ENCODE results near the gene DCTN3. TPM values are rescaled to one million over a fixed set of nuclear protein-coding genes. Genes with fewer than 3 reads are reported as not detected.
A peak's percentile ranks its signal among the peaks of the same experiment; 100 is the strongest.

The DCTN3 gene
- total RNA-seq, 1 donor from 2014 or later: 79.3 TPM

DNA sequence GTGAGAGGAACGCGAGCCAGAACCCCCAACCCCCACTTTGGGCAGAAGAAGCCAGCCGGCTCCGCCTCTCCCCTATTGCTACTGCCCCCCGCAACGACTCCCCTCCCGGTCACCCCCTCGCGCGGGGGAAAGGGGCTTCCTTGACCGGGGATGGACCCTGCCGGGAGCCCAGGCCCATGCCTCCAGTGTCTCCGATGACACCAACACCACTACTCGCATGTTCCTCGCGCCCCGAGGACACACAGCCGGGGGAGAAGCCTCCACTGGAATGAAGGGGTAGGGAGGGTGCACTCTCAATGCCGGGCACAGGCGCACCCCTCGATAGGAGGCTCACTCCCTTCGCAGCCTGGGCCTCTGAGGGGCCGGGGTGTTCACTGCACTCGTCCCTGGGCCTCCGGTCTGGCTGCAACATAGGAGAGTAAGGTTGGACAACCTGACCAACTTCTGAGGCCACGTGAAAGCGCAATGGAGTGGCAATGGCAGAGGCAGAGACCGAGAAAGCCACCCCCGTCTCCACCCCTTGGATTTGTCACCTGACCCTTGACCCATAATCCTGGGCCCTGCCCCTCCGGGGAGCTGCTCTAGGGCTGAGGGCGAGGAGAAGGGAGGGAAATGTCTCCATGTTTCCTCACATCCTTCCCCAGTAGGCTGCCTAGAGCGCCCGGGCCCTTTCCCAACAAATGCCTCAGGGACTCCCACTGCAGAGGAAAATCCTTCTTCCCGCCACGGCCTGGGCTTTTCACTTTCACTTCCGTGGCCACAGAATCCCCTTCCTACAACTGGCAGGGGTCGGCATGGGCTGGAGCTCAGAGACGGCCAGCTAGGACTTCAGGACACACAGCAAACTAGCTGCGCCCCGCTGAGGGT lies 29.7 kb downstream of the DCTN3 start:
- no peak for DNase-seq (ENCODE audit: low read depth)

DNA sequence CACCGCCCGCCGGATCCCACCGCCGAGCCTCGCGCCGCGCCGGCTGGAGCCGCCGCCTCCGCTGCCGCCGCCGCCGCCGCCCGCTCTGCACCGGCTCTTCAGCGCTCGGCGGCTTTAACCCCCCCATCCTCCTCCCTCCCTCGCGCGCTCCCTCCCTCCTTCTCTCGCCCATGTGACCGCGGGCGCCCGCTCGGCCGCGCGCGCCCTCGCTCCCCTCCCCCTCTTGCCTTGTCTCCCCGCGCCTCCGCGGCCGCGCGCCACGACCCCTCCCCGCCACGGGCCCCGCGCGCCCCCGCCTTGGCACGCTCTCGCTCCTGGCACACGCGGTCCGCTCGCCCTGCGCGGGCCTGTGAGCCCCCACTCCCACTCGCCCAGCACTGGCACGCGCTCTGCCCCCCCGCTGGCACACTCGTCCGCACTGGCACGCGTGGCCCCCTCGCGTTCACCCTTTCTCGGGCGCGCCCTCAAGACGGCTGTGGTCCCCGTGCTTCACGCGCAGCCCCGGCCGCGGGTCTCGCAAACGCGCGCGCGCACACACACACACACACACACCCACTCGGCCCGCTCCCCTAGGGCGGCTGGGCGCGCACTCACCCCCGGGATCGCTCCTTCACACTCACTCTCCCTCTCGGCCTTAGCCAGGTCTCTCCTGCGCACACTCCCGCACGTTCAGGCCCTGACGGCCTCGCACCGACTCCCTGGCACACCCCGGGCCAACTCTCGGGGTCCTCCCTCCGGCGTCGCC lies 30.5 kb downstream of the DCTN3 start, which contains the start of gene CNTFR:
TSS of gene CNTFR (minus strand) at position 89 of the 745 bp plus-strand sequence. CDS start 20,743 bp downstream, outside the sequence.
- DNase-seq (ENCODE audit: low read depth): no peak

DNA sequence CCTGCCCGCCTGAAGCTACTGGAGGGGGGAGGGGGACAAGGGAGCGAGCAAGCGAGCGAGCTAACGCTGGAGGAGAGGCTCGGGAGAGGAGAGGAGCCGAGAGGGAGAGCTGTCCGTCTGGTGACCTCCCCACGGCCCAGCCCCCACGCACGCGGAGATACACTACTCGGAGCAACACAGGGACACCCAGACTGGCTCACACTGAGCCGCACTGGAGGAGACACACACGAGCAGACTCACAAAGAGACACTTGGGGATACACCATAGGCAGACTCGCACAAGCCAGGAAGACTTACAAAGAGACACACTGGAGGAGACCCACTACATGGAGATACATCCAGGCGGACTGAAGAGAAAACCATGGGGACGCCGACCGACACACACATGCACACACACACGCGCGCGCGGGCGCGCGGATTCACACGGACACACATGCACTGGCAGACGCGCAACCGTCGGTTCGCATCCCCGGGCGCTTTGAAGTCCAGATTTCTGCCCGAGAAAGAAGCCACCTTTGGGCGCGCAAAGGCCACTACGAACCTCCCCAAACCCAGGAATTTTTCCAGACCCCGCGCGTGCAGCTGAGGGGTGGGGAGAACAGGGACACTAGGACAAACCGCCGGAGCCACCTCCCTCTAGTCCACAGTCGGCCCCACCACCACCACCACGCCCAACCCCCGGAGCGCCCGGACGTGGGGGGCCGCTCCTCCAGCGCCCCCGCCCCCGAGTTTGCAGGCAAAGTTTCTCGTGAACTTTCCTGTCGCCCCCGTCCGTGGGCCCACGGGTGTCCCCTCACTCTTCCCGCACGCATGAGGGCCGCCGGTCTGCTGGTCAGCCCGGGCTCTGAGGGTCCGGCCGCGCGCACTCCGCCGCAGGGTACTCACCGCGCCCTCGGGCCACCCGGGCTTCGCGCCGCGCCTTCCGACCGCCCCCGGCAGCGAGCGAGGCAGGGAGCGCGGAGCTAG lies 31.3 kb downstream of the DCTN3 start:
- no peak for DNase-seq (ENCODE audit: low read depth)

DNA sequence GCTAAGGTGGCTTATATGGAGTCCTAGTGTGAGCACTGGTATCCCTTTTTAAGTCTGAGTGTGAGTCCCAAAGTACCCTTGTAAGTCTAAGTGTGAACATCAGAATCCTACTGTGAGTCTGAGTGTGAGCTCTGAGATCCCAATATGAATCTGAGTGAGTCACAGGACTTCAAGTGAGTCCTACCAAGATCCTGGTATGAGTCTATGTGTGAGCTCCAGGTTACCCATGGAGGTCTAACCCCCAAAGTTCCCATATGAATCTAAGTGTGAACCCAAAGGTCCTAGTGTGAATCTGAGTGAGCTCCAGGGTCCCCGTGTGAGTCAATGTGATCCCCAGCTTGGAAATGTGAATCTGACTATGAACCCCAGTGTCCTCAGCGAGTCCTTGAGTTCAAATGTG lies 33.0 kb downstream of the DCTN3 start:
- no peak for DNase-seq (ENCODE audit: low read depth)

DNA sequence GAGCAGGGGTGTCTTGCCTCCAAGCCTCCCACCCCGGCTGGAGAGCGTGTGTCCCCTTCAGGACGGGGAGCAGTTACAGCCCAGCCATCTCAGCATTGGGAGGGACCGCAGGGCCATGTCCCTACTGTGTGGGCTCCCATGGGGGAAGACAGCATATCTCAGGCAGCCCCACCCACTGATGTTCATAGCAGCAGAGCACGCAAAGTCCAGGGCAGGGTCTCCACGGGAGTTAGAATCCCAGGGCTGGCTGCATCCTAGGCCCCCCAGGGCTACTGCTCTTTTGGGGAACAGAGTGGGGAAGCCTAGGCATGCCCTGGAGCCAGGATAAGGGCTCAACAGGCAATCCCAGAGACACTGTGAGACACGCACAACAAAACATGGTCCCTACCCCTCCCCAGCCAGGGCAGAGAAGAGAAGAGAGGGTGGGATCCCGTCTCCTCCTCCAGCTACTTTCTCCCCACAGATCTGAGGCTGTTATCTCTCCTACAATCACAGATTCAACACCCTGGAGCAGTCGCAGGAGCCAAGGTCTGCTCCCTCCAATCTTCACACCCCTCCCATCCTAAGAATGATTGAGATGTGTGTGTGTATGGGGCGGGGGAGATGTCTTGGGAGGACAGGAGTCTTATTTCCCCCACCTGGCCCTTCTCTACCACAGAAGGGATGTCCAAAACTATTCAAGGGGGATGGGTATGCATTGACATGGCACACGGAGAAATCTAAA lies 34.2 kb downstream of the DCTN3 start:
- no peak for DNase-seq (ENCODE audit: low read depth)

DNA sequence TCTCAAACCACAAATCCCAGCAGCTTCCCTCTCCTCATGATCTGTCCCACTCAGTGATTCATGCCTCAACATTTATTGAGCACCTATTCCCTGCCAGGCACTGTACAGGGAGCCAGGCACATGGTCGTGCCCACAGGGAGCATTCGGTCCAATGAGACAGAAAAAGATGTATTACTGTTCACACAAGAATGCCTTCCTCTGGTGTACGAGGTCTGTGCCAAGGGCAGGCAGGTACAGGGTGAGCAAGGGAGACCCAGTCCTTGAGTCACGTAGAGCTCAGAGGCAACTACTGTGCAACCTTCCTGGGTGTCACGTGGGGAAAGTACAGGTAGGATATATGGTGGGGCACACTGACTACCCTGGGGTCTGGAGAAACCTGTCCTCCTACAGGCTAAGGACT lies 35.3 kb downstream of the DCTN3 start:
- DNase-seq (ENCODE audit: low read depth): no peak

DNA sequence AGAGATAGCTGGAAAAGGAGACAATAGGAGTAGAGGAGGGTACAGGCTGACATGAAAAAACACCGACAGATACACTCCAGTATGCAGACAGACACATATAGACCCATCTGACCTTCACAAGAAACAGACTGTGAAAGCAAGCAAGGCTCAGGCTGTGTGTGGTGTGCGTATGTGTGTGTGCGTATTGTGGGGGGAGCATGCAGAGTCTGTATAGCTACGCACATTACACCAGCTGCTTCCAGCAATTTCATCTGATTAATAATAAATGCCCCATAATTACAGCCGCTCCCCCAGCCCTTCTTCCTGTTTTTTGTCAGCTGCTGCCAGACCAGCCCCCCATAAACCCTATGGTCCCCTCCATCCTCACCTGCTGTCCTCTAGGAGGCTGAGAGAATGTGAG lies 37.5 kb downstream of the DCTN3 start:
- no peak for DNase-seq (ENCODE audit: low read depth)

DNA sequence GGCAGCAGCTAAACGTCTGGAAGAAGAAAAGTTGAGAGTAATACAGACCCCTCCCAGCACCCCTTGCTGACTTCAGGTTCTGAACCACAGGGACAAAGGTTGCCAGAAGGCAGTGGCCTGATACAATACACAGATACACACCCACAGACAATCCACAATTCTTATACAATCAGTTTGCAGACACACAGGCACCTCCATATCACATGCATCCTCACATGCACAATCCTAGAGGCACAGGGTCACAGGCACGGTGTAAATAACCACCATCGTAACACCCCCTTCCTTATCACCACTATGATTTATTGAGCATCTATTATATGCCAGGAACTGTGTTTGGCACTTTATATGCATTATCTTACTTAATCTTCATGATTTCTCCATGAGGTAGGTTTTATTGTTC lies 39.0 kb downstream of the DCTN3 start:
- no peak for DNase-seq (ENCODE audit: low read depth)

DNA sequence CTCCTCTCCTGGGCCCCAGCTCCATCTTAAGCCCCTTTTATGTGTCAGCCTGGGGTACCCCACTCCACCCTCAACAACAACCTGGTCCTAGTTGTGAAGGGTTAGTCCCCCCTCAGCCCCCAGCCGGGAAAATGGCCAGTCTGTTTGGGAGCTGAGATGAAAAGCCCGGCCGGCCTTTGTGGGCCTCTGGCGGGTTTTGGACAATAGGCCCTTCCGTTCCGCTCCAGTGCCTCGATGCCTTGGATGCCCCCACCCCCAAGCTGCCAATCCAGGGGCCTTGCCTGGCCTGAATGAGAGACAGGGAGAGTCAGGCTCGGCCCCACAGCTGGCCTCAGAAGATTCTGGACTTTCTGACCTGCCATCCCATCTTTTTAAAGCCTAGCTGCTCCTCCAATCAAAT lies 39.9 kb downstream of the DCTN3 start:
- no peak for DNase-seq (ENCODE audit: low read depth)

DNA sequence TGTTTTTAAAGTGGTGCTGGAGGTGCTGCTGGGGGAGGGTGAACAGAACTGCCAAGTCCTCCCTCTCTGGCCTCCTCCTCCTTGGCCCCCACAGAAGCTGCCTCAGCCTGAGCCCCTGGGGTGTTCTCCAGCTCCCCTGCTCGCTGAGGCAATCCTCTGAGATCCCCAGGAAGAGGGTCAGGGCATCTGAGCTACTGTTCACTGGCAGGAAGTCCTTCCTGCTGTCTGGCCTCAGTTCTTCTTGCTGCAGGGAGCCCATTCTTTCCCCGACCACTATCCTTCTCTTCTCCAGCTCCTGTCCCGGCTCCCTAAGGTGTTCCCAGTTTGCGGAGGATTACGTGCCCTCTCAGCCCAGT lies 40.5 kb downstream of the DCTN3 start:
- no peak for DNase-seq (ENCODE audit: low read depth)

DNA sequence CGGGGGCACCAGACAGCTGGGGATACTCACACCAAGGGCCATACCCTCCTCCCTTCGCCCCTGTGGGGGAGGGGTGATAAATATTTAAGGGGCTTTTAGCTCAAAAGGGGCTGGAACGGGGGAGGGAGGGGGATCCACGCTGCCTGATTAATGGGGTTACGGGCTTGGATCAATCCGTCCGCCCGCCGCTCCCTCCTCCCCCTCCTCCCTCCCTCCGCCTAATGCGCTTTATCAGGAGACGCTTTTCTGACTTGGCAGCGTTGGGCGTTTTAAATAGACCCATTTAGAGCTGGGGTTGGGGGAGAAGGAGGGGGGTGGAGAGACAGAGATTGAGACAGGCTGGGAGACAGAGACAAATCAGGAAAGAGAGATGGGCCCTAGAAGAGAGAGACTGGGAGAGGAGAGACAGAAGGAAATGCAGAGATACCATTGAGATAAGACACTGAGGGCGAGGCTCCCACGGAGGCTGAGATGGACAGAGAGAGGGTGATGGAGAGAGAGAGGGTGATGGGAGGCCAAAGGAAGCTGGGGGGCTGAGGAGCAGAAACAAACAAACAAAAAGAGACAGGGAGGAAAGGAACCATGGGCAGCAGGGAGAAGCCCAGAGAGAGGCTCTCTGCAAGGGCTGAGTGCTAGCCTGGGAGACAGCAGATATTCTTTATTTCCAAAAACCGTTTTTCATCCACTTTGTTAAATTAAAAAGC lies 41.0 kb downstream of the DCTN3 start:
- DNase-seq (ENCODE audit: low read depth): no peak

DNA sequence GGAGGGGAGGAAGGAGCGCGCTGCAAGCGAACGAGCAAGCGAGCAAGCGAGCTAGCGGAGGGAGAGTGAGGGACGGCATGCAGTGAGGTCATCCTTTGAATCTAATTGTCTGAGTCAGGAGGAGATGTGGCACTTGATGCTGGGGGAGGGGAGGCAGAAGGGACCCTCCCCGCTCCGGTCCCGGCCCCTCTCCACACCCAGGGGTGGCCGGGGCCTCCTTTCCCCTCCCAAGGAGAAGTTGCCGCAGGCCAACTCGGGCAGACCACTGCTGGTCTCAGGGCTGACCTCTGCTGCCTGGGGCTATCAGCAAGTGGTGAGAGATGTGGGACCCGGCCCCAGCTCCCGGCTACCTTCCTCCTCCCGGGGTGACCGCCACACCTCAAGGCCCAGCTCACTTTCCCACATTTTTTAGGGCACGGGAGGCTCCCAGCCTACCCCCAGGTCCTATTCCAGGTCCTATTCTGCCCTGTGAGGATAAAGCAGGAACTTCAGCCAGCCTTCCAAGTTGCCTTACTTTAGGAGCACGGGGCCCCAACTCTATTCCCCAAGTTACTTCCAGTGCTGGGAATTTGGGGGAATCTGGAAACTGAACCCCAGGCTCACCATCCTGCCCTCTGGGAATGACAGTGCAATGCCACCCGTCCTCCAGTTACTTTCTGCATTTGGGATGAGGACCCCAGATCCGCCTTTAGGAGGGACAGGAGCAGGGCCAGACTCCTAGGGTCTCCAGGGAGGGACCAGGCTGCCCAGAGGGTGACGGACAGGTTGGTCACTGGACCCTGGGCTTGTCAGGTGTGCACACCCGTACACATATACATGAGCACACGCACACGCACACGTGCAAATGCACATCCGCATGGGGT lies 41.8 kb downstream of the DCTN3 start:
- peak; percentile 15 for DNase-seq (ENCODE audit: low read depth)

DNA sequence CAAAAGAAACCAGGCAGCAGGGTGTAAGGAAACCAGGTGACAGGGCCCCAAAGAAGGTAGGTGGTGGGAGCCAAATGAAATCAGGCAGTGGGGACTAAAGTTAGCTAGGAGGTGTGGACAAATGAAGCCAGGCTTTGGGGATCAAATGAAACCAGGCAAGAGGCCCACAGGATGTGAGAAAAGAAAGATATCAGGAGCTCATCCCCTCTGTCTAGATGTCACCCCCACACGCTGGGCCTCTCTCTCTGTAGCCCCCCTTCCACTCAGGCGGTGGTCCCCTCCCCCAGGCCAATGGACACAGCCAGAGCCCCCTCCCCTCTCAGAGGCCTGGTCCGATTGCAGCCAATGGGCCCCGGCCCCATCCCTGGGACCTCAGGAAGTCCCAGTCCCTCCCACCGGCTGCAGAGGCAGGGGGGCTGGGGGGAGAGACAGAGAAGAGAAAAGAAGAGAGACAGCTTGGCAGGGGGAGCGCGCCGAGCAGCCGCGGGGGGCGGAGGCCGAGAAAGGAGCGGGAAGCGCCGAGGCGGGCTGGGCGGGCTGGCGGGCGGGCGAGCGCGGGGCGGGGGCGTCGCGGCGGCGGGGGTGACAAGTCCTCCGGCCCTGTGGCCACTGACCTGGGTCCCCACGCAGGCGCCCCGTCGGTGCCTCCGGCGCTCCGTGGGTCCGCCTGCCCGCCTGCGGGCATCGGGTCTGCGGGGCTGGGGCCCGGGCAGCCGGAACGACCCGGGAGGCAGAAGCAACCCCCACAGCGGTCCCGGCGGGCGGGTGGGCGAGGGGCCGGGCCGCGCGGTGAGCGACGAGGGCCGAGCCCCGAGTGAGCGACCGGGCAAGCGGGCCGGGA lies 42.7 kb downstream of the DCTN3 start:
- DNase-seq (ENCODE audit: low read depth): no peak

DNA sequence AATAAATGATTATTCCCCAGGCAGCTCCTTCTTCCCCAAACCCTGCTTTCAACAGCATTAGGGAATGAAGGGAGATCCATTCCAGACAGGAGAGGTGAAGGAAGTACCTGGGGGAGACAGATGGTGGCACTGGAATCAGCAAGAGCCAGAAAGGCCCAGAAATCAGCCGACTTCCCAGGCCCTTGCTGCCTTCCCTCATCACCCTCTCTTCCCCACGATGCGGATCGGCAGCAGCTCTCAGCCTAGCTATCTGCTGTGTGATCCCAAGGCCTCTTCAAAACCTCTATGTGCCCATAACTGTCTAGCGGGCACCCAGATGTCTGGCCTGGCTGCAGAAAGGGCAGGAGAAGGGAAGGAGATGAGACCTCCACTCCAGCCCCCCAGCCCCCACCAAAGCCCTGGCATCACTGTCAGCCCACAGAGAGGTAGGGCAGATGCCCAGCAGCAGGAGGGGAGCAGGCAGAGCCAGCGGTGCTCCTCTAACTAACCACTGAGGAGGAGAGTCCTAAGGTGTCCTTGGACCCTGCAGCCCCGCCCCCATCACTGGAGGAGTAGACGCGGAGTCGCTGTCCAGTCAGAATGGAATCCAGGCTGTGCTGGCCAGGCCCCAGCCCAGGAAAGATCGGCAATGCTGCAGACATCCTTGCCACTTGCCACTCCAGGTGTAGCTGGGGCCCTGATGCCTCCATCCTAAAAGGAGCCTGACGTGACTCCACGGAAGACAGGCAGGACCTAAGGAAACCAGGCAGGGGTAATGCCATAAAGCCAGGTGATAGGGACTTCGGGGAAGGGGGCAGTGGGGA lies 43.5 kb downstream of the DCTN3 start:
- DNase-seq (ENCODE audit: low read depth): no peak

DNA sequence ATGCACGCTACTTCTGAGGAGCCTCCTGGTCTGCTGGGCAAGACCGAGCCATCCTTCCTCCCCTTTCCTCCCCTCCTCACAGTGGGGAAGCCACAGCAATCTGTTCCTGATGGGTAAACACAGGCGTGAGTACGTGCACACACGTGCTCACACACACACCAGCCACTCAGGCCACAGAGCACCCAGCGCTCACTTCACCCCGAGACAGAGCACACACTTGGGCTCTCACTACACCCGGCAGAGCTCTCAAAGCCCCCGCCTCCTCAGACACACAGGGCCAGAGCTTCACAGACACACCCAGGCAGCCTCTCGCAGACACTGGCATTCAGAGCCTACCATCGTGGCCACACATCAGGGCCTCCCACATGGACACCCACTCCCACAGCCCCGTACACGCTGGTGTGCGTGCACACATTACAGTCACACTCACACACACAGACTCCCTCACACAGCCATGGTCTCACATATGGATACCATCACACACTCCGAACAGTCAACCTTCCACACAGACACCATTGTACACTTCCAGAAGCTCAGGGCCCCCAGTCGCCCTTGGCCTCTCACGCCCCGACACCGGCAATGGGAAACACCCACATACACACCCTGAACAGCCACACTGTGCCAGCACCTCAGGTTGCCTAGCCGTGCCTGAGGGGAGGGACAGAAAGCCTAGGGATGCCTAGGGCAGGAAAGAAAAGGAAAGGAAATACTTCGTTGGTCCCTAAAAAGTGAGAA lies 44.3 kb downstream of the DCTN3 start:
- DNase-seq (ENCODE audit: low read depth): no peak

DNA sequence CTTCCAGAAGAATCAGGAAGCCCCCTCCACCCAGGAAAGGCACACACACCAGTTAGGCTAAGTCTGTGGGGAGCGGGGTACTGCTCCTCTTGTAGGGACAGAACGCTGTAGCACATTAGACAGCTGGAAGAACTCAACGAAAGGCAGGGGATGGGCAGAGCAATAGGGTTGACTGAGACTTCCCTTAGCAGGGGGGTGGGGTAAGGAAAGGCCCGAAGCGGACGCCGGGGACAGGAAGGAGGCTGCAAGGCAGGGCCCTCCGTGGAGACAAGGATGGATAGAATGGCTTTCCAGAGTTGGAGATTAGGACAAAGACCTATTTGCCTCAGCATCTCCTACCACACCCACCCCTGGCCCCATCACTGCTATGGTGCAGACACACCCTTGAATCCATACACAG lies 45.1 kb downstream of the DCTN3 start:
- DNase-seq (ENCODE audit: low read depth): no peak

DNA sequence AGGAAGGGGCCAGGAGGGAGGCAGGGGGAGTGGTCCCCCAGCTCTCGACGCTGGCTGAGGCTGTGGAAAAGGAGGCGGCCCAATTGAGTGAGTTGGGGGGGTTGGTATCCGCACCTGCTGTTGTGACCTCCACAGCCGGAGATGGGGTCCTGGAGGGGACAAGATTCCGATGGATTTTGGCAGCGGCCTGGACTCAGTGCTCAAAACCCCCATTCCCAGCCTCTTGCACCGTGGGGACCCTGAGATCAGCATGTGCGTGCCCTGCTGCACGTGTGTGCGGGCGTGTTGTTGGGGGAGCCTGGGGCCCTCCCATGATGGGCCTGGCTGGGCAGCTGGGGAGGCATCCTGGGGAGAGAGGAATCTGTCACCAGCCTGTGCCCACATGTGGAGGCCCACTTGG lies 45.7 kb downstream of the DCTN3 start:
- no peak for DNase-seq (ENCODE audit: low read depth)

All from renal cortical epithelial cell (primary cell).